Measurements from ENCODE around the gene GNPAT.

GNPAT gene

DNA sequence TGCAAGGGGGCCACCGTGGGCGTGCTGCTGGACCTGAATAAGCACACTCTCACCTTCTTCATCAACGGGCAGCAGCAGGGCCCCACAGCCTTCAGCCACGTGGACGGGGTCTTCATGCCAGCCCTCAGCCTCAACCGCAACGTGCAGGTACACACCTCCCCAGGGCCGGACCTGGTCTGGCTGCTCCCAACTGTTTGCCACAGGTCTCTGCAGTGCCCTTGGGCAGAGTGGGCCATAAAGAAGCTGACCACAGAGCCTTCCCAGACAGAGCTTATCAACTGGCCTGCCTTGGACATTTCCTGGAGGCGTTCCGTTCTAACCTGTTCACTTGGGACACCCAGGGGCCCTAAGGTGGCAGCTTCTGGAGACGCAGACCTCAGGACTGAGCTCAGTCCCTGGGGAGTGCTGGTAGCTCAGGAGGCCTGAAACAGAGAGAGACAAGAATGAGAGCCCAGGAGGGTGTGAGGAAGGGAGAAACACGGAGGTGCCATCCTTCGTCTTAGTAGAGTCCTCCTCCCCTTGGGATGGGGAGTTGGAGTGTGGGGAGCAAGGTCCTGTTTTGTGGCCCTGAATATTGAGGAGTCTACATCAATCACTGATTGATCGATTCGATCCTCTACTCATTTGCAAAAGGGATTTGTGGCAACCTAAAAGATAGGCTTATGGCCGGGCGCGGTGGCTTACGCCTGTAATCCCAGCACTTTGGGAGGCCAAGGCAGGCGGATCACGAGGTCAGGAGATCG is 27.0 kb upstream of the GNPAT start:
- DNase-seq = no peak

DNA sequence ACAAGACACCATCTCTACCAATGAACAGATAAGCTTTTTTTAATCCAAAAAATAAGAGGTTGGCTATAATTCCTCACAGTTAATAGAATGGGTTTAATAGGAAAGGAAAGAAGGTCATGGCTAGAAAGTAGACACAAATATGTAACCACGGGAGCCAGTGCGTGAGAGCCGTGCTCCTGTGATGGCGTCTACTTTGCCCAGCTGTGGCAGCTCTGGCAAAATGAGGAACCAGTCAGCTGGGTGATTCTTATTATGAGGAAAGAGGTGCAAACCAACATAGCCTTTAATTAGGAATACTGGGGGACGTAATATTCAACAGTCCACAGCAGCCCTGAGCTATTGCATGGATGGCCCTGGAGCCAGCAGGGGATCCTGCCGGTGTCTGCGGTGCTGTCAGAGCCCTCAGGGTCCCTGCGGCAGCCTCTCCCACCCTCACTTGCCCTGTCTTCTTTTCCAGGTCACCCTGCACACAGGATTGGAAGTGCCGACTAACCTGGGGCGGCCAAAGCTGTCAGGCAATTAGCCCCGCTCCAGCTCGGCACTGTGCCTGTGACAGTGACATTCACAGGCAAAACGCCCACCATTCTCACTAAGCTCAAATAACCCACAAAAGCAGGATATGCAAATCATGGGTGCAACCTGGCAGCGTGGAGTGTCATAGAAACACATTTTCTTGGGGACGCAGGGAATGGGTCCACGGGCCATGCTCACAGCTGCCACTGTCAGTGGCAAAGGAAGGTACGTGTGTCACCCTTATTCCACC is 25.9 kb upstream of the GNPAT start:
- DNase-seq = no peak

DNA sequence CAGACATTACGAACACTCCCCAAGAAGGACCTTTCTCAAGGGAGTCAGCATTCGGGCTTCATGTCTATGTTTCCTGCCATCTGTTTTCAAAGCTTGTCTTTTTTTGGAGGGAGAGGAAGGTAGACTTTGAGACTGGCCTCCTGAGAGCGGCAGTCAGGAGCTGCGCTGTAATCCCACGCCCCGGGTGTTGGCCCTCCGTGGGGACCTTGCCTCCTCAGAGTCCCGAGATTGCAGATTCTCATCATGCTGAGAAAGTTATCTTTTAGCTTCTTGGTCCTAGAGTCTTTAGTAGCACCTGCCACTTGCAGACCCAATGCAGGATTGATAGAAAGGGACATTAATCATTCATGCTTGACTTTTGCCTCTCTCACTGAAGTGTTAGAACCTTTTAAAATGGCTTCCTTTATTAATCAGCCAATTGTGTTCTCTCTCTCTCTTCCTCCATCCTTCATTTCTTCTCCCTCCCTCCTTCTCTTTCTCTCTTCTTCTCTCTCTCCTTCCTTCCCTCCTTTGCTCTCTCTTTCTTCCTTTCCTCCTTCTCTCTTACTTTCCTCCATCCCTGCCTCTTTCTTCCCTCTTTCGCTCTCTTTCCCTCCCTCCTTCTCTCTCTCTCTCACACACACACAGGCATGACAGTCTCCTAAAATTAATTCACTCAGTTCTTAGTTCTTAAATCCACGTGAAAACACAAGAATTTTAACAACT is 25.2 kb upstream of the GNPAT start:
- no peak for DNase-seq

GRCh38 chr1:231216498-231216897 is 24.5 kb upstream of the GNPAT start:
- no peak for DNase-seq

GRCh38 chr1:231217056-231217455 is 24.0 kb upstream of the GNPAT start:
- DNase-seq = no peak

DNA sequence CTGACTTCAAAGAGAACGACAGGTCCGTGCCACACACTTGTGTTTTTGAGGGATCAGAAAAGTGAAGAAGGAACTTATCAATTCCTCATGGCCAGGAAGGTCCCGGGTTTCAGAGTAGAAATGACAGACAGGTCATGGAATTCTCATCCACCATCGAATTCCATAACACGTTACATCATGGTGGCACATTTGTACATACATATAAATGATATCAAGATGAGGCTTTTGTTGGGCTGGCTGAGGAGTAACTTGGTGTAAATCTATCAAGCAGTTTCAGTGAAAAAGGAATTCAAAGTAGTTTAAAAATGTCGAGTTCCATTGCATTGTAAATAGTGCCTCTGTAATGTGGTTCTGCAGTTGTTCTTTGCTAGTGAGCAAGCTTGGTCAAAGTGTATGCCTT is 22.9 kb upstream of the GNPAT start:
- no peak for DNase-seq

DNA sequence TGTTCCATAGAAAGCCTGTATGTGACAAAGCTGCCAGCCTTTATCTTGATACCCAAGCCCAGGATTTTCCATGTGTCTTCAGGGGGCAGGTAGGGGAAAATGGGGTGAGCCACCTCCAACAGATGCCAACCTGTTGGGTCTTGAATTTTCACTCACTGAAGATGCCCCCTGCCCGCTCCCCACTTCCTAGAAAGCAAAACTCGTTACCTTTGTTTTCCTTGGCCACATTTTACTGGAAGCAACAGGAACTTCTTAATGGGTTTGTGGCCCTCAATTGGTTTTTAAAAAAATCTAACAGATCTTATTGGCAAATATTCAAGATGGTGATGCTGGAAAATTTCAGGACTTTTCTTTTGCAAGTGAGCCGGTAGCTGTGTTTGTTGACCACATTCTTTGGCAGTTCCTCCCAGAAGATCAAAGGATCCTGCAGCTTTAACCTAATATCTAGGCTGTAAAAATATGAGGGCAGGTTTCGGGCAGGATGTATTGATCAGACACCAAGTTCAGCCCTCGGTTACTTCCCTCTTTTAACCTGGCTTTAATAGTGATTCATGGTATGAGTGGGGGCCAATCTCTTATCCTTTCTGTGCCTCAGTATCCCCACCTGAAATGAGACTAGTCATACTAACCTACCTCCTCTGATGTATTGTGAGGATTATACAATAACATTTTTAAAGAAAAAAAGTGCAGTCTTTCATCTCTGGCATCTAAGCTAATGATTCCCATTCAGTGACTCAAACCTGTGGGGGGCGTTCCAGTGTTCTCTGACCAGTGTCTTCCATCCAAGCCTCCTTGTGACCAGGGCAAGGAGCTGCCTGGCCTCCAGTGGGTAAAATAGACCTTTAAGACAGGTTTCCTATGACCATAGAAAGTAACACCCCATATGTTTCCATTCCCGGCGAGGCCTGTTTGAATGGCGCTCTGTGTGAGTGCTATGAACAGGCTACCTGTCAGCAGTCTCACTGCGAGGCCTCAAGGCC is 21.3 kb upstream of the GNPAT start:
- DNase-seq = no peak

DNA sequence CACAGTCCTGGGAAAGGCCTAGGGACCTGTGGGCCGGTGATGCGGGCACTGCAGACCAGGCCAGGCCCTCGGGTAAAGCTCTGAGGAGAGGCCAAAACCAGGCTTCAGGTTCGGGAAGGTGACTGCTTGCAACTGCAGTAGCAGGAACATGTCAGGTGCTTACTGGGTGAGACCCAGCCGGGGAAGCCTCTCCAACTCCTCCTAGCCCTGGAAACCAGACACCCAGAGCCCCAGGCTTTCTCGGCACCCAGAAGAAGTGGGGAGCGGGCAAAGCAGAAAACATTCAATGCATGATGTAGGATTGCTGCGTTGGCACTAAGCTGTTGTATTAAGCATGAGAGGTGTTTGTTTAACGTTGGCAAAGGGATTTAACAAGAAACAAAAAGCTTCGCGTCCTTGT is 20.2 kb upstream of the GNPAT start:
- DNase-seq = no peak

DNA sequence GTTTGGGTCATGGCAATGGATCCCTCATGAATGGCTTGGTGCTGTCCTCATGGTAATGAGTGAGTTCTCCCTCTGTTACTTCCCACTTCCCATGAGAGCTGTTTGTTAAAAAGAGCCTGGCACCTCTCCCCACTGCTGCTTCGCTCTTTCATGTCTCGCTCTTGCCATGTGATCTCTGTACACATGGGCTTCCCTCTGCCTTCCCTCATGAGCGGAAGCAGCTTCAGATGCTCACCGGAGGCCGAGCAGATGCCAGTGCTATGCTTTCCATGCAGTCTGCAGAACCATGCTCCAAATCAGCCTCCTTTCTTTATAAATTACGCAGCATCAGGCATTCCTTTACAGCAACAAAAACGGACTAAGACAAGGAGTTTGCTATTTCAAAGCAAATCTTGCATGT is 14.9 kb upstream of the GNPAT start:
- DNase-seq = no peak

- no peak for DNase-seq
Observed at GRCh38 chr1:231231511-231231910, 9.5 kb upstream of the GNPAT start.

GRCh38 chr1:231232870-231233734 is 7.9 kb upstream of the GNPAT start:
- no peak for DNase-seq

DNA sequence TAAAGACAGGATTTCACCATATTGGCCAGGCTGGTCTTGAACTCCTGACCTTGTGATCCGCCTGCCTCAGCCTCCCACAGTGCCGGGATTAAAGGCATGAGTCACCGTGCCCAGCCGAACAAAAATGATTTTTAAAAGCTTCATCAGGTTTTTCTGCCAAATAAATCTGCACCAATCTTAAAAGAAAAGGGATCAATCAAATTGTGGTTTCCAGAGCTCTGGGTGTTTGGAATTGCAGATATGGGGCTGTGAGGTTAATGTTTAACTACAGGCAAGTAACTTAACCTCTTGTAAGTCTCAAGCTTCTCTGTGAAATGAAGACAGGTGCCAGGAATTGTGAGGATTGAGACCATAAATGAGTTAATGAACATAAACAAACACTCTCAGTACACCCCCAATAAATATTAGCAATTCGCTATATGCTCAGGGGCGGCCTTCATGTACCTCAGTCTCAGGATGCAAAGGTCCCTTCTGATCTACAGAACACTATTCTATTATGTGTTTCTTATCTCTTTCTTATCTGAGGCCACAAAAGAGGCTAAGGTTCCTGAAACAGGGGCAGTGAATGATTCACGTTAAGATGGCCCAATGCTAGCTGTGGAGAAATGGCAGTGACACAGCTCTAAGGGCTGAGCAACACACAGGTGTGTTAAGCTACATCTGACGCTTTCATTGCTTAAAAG is 7.1 kb upstream of the GNPAT start:
- no peak for DNase-seq

DNA sequence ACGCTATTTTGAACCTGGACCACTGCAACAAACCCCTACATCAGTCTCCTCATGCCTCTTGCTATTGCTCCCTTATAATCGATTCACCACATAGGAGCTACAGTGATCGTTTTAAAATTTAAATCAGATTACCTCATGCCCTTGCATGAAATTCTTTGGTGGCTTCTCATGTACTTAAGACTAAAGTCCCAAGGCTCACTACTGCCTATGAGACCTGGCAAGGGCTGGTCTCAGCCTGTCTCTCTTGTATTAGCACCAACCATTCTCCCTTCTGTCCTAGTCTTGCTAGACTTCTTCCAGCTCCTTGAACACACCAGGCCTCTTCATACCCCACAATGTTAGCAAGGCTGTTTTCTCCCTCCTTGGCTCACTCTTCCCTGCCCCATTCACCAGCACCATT is 6.5 kb upstream of the GNPAT start:
- no peak for DNase-seq

GRCh38 chr1:231235526-231236207 is 5.3 kb upstream of the GNPAT start:
- no peak for DNase-seq

- DNase-seq = no peak
Observed at GRCh38 chr1:231236208-231236591, 4.8 kb upstream of the GNPAT start.

- DNase-seq = no peak
Observed at GRCh38 chr1:231236938-231237337, 4.1 kb upstream of the GNPAT start.

- no peak for DNase-seq
Observed at GRCh38 chr1:231238298-231238697, 2.7 kb upstream of the GNPAT start.

DNA sequence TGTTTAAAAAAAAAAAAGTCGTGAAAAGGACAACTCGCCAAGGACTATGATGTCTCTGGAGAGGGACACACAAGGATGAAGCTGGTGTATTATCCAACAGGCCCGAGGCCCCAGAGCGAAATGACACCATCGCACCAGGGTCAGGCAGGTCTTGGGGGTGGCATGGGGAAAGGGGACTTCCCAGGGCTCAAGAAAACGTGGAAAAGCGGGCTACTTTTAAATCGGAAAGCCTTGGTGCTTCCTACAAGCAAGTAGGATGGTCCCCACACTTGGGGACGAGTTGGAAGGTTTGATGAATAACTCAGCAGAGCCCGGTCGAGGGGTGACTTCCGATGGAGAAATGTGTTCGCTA is 505 bp upstream of the GNPAT start:
- DNase-seq = no peak

- DNase-seq = no peak
Observed at GRCh38 chr1:231241750-231242149, 738 bp downstream of the GNPAT start.

DNA sequence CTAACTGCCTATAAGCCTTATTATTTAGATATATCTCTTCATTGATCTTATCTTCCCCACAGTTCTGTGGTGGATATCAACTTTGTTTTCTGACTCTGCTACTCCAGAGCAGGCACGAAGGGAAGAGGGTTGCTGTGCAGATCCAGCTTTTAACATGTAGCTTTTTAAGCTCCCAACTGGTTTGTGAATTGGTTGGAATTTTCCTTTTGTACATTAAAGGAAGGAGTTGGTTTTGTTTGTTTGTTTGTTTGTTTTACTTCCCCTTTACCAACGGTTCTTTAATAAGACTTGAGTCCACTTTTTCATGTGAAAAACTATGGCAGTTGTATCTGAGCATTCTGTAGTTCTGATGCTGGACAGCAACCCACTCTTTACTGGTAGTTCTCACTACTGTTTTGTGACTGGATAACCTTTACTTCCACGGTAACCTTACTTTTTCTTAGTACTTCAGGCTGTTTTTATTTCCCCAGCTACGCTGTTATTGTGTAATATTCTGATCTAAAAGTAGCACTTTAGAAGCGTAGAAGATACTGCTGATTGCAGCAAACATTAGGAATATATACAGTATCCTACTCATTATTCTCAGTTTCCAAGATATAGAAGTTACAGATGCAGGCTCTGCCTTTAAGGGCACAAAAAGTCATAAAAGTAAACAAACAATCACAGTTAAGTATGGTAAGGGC is 1.6 kb downstream of the GNPAT start:
- DNase-seq = no peak

All from DMS79 (cell line).